ENCODE measurements around the gene KCNK6.

DNA sequence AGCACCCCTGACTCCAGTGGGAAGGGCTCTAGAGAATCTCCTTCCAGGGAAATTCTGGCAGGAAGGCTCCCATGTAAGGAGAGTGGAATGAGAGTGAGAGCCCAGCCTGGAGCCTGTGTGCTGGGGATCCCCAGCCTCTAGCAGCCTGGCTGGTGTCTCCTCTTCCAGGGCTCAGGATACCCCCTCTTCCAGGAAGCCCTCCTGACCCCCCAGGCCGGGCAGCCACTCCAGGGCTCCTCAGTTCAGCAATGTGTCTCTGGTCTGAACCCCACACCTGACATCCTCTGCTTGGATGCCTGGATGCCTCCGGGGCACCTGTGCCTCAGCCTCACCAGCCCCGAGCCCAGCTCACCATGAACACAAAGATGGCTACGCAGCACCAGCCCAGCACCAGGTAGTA, 12.6 kb upstream of the KCNK6 start:
- TF ChIP-seq, protein P1, sequence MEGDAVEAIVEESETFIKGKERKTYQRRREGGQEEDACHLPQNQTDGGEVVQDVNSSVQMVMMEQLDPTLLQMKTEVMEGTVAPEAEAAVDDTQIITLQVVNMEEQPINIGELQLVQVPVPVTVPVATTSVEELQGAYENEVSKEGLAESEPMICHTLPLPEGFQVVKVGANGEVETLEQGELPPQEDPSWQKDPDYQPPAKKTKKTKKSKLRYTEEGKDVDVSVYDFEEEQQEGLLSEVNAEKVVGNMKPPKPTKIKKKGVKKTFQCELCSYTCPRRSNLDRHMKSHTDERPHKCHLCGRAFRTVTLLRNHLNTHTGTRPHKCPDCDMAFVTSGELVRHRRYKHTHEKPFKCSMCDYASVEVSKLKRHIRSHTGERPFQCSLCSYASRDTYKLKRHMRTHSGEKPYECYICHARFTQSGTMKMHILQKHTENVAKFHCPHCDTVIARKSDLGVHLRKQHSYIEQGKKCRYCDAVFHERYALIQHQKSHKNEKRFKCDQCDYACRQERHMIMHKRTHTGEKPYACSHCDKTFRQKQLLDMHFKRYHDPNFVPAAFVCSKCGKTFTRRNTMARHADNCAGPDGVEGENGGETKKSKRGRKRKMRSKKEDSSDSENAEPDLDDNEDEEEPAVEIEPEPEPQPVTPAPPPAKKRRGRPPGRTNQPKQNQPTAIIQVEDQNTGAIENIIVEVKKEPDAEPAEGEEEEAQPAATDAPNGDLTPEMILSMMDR (IDR thresholded peaks at IDR 0.05), result no peak
- no peak for TF ChIP-seq EP300 (IDR thresholded peaks at IDR 0.05; ENCODE audit: low read depth)
- no peak for TF ChIP-seq POLR2AphosphoS5 (IDR thresholded peaks at IDR 0.05)
- no peak for TF ChIP-seq POLR2A (IDR thresholded peaks at IDR 0.05)
